Measurements from ENCODE around the gene TMEM185A. TPM values are rescaled to one million over a fixed set of nuclear protein-coding genes. Genes with fewer than 3 reads are reported as not detected.

TMEM185A gene
- total RNA-seq, 2 experiments from 2014 or later: 6.2 to 14.5 TPM

- H3K9me3 ChIP-seq (ENCODE audit: low read length): no peaks in the 10 kb centered on the region
- no peaks in the 10 kb centered on the region for H4K20me1 ChIP-seq (ENCODE audit: insufficient read depth, low read length)
- no peaks in the 10 kb centered on the region for H3K36me3 ChIP-seq (ENCODE audit: insufficient read depth, low read length)
- BruUV-seq (replicated peaks): no TSS peak
- peak overlapping the region; percentile 80 for H3K4me2 ChIP-seq (ENCODE audit: low read length)
- H3K9me2 ChIP-seq (ENCODE audit: insufficient read depth, low read length): no peaks in the 10 kb centered on the region
- intact Hi-C loops (cut with micrococcal nuclease; ENCODE audit: unreplicated experiment): no loop called here
- POLR2A ChIA-PET: no interaction called here
- CTCF ChIA-PET (ENCODE audit: unreplicated experiment): no interaction called here
- H3K27ac ChIP-seq (ENCODE audit: low read depth, low read length, poor library complexity, severe bottlenecking): no peak overlapping the region
- peaks cover 4% of the 10 kb centered on the region; the same call in 1 of the 2 replicates for H3K79me2 ChIP-seq (ENCODE audit: insufficient read depth, low read depth, low read length)
- peaks cover 19% of the 10 kb centered on the region for H3K4me1 ChIP-seq (ENCODE audit: insufficient read depth, low read length, poor library complexity, severe bottlenecking)
- no peak for DNase-seq (ENCODE audit: low spot score)
- TF ChIP-seq EZH2phosphoT487 (IDR thresholded peaks at IDR 0.05; ENCODE audit: borderline replicate concordance, low read depth, low read length) (no peak), CTCF (conservative IDR thresholded peaks at IDR 0.05; ENCODE audit: low read length) (no peak)
- H2AFZ ChIP-seq (ENCODE audit: low read length): peak overlapping the region; percentile 59
- H3K4me3 ChIP-seq (ENCODE audit: low read depth, low read length, poor library complexity, severe bottlenecking): peak overlapping the region; percentile 75
Observed at GRCh38 chrX:149630681-149631233, 835 bp downstream of the TMEM185A start.

GRCh38 chrX:149629730-149630387, 1.7 kb downstream of the TMEM185A start:
- Histone ChIP-seq H2AFZ (ENCODE audit: low read length) (no peak overlapping the region), H3K79me2 (ENCODE audit: insufficient read depth, low read depth, low read length) (peaks cover 4% of the 10 kb centered on the region; the same call in 1 of the 2 replicates), H3K4me1 (ENCODE audit: insufficient read depth, low read length, poor library complexity, severe bottlenecking) (peaks cover 19% of the 10 kb centered on the region), H3K9me2 (ENCODE audit: insufficient read depth, low read length) (no peaks in the 10 kb centered on the region), H3K4me3 (ENCODE audit: low read depth, low read length, poor library complexity, severe bottlenecking) (peak overlapping the region; percentile 75), H3K4me2 (ENCODE audit: low read length) (peak overlapping the region; percentile 80), H3K9me3 (ENCODE audit: low read length) (no peaks in the 10 kb centered on the region), H3K36me3 (ENCODE audit: insufficient read depth, low read length) (no peaks in the 10 kb centered on the region), H3K27ac (ENCODE audit: low read depth, low read length, poor library complexity, severe bottlenecking) (no peak overlapping the region), H4K20me1 (ENCODE audit: insufficient read depth, low read length) (no peaks in the 10 kb centered on the region)
- no peak for DNase-seq (ENCODE audit: low spot score)
- CTCF ChIA-PET (ENCODE audit: unreplicated experiment): no interaction called here
- POLR2A ChIA-PET: no interaction called here
- intact Hi-C loops (cut with micrococcal nuclease; ENCODE audit: unreplicated experiment): no loop called here
- TF ChIP-seq CTCF (conservative IDR thresholded peaks at IDR 0.05; ENCODE audit: low read length) (no peak), EZH2phosphoT487 (IDR thresholded peaks at IDR 0.05; ENCODE audit: borderline replicate concordance, low read depth, low read length) (no peak)
- no TSS peak for BruUV-seq (replicated peaks)

DNA sequence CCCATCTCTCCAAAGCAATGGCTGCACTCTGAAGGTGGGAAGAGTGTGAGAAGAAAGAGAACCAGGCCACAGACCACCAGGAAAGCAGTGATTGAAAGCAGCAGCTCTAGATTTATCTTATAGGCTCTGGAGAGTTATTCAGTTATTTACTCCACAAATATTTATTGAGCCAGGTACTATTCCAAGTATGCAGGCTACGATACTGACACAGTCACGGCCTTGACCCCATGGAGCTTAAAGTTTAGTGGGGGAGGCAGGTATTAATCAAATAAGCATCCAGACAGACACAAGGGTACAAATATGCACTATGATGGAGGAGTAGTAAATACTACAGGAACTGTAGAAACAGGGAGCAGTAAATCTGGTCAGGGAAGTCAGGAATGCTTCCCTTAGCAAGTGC, 2.8 kb downstream of the TMEM185A start:
- DNase-seq (ENCODE audit: low spot score): no peak
- BruUV-seq (replicated peaks): no TSS peak
- no peak overlapping the region for H3K4me3 ChIP-seq (ENCODE audit: low read depth, low read length, poor library complexity, severe bottlenecking)
- no peaks in the 10 kb centered on the region for H3K9me2 ChIP-seq (ENCODE audit: insufficient read depth, low read length)
- no peak overlapping the region for H2AFZ ChIP-seq (ENCODE audit: low read length)
- no peaks in the 10 kb centered on the region for H3K36me3 ChIP-seq (ENCODE audit: insufficient read depth, low read length)
- POLR2A ChIA-PET: no interaction called here
- no peak overlapping the region for H3K4me2 ChIP-seq (ENCODE audit: low read length)
- no peaks in the 10 kb centered on the region for H3K9me3 ChIP-seq (ENCODE audit: low read length)
- H4K20me1 ChIP-seq (ENCODE audit: insufficient read depth, low read length): no peaks in the 10 kb centered on the region
- CTCF ChIA-PET (ENCODE audit: unreplicated experiment): no interaction called here
- H3K79me2 ChIP-seq (ENCODE audit: insufficient read depth, low read depth, low read length): peaks cover 4% of the 10 kb centered on the region; the same call in 1 of the 2 replicates
- no peak overlapping the region for H3K27ac ChIP-seq (ENCODE audit: low read depth, low read length, poor library complexity, severe bottlenecking)
- H3K4me1 ChIP-seq (ENCODE audit: insufficient read depth, low read length, poor library complexity, severe bottlenecking): peaks cover 19% of the 10 kb centered on the region
- intact Hi-C loops (cut with micrococcal nuclease; ENCODE audit: unreplicated experiment): no loop called here
- TF ChIP-seq EZH2phosphoT487 (IDR thresholded peaks at IDR 0.05; ENCODE audit: borderline replicate concordance, low read depth, low read length) (no peak), CTCF (conservative IDR thresholded peaks at IDR 0.05; ENCODE audit: low read length) (no peak)

Measured in OCI-LY7 (cell line).